OCI-LY3 (cell line): Measurements from ENCODE around the gene PBX4.

Source experiments
- CTCF ChIP-seq: fragments of 200-600, 300-600 bp; sonication (generic); IDR thresholded peaks from 2 replicates; pipeline ENCODE4 v1.5.1; 2014; ENCODE audit warnings: antibody characterized with exemption, low read length, low read depth
- EZH2phosphoT487 ChIP-seq: fragments of 200-600 bp; shearing (Covaris generic); IDR thresholded peaks from 2 replicates; pipeline ENCODE4 v1.6.1; 2018; ENCODE audit warnings: antibody characterized with exemption, mixed run types, low read depth

GRCh38 chr19:19619849-19620210, 1.3 kb upstream of the PBX4 start:
- no peak for TF ChIP-seq CTCF
- TF ChIP-seq EZH2phosphoT487 = no peak
